ES-I3 (cell line): ENCODE data around the gene CRKL.
"Not testable (repeated sequence)": the region's sequence is repeated elsewhere in the genome, so short reads cannot be mapped to it uniquely, and the experiment has no call there.

ENCODE experiments used
- H3K36me3 ChIP-seq: 2 replicates; pipeline ENCODE4 v1.6.1; 2013; ENCODE audit warnings: mild to moderate bottlenecking, low read length, control low read depth, moderate library complexity; ENCODE audit not compliant: insufficient read depth
- H3K4me1 ChIP-seq: 2 replicates; pipeline ENCODE4 v1.6.1; 2013; ENCODE audit warnings: mild to moderate bottlenecking, control low read depth, low read length; ENCODE audit not compliant: insufficient read depth
- H3K9ac ChIP-seq: 2 replicates; pipeline ENCODE4 v1.6.1; 2013; ENCODE audit warnings: low read depth, mild to moderate bottlenecking, low read length, moderate library complexity
- H3K9me3 ChIP-seq: 2 replicates; pipeline ENCODE4 v1.6.1; 2013; ENCODE audit warnings: mild to moderate bottlenecking, low read length, moderate library complexity; ENCODE audit not compliant: control insufficient read depth, insufficient read depth

The CRKL gene

GRCh38 chr22:20935780-20936539 lies 18.8 kb downstream of the CRKL start:
- not testable (repeated sequence) for H3K4me1 ChIP-seq, H3K9ac ChIP-seq, H3K36me3 ChIP-seq, H3K9me3 ChIP-seq

DNA sequence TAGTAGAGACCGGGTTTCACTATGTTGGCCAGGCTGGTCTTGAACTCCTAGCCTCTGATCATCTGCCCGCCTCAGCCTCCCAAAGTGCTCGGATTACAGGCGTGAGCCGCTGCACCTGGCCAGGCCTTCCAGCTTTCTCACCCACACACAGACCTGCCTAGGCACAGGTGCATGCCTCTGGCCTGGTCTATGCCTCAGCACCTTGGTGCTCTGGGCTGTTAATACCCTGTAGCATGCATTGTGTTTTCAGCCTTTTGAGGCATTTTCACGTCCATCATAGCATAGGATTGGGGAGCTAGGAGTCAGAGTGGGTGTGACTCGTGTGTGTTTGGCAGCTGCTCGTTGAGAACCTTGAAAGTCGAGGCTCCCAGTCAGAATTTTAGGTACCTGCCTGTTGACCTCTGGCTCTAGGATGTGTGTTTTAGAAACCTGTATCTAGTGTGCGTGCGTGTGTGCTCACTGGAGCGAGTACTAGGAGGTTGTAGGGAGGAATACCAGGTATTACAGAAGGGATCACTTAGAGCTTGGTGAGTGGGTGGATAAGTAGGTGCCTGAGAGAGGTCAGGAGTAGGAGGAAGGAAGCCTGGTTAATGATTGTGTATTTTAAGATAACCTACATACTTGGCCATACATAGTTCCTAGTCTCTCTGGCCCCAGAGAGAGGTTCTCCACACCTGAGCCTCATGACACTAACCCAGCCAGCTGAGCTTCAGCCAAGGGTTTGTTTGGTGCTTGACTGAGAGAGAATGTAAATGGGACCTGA lies 20.0 kb downstream of the CRKL start:
- Histone ChIP-seq H3K9me3 (no peaks in the 10 kb centered on the region), H3K9ac (no peak overlapping the region), H3K36me3 (peaks cover 9% of the 10 kb centered on the region; the same call in 1 of the 2 replicates), H3K4me1 (no peaks in the 10 kb centered on the region)

GRCh38 chr22:20937794-20938671 lies 20.8 kb downstream of the CRKL start:
- Histone ChIP-seq H3K9ac (no peak overlapping the region), H3K36me3 (peaks cover 9% of the 10 kb centered on the region; the same call in 1 of the 2 replicates), H3K9me3 (no peaks in the 10 kb centered on the region), H3K4me1 (no peaks in the 10 kb centered on the region)

DNA sequence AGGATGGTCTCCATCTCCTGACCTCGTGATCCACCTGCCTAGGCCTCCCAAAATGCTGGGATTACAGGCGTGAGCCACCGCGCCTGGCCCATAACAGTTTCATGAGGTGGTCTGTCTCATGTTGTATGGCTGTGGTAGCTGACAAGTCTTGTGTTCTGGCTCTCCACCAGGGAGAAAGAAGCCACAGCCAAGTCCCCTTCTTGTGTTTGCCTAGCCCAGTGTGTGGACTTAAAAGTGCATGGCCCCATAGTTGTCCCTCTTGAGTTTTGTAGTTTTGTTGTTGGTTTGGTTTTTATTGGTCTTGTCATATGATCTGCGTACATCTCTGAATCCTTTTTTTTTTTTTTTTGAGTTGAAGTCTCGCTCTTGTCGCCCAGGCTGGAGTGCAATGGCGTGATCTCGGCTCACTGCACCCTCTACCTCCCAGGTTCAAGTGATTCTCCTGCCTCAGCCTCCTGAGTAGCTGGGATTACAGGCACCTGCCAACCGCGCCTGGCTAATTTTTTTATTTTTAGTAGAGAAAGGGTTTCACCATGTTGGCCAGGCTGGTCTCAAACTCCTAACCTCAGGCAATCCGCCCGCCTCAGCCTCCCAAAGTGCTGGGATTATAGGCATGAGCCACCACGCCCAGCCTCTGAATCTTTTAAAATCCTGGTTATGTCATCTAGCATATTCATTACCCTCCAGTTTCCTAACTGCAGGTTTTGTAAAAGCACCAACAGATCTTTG lies 22.4 kb downstream of the CRKL start:
- H3K36me3 ChIP-seq, H3K9me3 ChIP-seq, H3K4me1 ChIP-seq, H3K9ac ChIP-seq: not testable (repeated sequence)

- H3K9me3 ChIP-seq = no peaks in the 10 kb centered on the region
- no peaks in the 10 kb centered on the region for H3K4me1 ChIP-seq
- H3K36me3 ChIP-seq = no peaks in the 10 kb centered on the region
- no peak overlapping the region for H3K9ac ChIP-seq
Measured at GRCh38 chr22:20940186-20940651, 23.0 kb downstream of the CRKL start.

DNA sequence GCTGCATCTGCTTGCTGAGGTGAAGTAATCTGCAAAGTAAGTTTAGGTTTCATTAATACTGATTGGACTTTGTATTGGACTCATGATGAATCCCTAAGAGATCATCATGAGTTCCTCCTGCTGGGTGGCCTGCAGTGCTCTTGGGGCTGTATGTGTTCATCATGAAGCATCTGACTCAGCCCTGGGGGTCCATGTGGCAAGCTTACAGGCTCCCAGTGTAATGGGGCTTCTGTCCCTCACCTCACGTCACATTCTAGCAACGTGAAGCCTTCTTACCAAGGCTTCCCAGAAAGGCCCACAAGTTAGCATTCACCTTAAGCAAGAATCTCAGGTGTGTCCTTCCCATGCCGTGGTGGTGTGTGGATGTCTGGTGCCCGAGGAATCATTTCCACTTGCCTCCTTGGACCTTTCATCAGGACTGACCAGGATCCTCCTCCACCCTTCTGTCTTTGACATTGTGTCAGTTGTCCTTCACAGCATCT lies 23.7 kb downstream of the CRKL start:
- Histone ChIP-seq H3K4me1 (no peaks in the 10 kb centered on the region), H3K9ac (no peak overlapping the region), H3K36me3 (no peaks in the 10 kb centered on the region), H3K9me3 (no peaks in the 10 kb centered on the region)

DNA sequence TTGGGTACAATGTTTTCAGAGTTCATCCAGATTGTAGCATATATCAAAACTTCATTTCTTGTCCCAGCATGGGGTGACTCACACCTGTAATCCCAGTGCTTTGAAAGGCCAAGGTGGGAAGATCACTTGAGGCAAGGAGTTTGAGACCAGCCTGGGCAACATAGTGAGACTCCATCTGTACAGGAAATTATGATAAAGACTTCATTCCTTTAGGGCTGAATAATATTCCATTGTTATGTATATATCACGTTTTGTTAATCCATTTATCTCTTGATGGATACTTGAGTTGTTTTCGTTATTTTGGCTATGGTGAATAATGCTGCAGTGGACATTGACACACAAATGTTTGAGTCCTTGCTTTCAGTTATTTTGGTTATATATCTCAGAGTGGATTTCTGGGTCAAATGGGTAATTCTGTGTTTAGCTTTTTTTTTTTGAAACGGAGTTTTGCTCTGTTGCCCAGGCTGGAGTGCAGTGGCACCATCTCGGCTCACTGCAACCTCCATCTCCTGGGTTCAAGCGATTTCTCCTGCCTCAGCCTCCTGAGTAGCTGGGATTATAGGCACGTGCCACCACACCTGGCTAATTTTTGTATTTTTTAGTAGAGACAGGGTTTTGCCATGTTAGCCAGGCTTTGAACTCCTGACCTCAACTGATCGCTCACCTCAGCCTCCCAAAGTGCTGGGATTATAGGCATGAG lies 25.1 kb downstream of the CRKL start:
- H3K9me3 ChIP-seq, H3K36me3 ChIP-seq, H3K9ac ChIP-seq, H3K4me1 ChIP-seq: not testable (repeated sequence)

GRCh38 chr22:20943104-20943933 lies 26.1 kb downstream of the CRKL start:
- Histone ChIP-seq H3K36me3 (no peaks in the 10 kb centered on the region), H3K9ac (no peak overlapping the region), H3K4me1 (no peaks in the 10 kb centered on the region), H3K9me3 (no peaks in the 10 kb centered on the region)

GRCh38 chr22:20944042-20944441 lies 26.8 kb downstream of the CRKL start:
- Histone ChIP-seq H3K4me1 (no peaks in the 10 kb centered on the region), H3K36me3 (no peaks in the 10 kb centered on the region), H3K9ac (no peak overlapping the region), H3K9me3 (no peaks in the 10 kb centered on the region)

GRCh38 chr22:20945578-20945934 lies 28.3 kb downstream of the CRKL start:
- Histone ChIP-seq H3K9ac (no peak overlapping the region), H3K9me3 (no peaks in the 10 kb centered on the region), H3K4me1 (no peaks in the 10 kb centered on the region), H3K36me3 (peaks cover 9% of the 10 kb centered on the region; the same call in 1 of the 2 replicates)

DNA sequence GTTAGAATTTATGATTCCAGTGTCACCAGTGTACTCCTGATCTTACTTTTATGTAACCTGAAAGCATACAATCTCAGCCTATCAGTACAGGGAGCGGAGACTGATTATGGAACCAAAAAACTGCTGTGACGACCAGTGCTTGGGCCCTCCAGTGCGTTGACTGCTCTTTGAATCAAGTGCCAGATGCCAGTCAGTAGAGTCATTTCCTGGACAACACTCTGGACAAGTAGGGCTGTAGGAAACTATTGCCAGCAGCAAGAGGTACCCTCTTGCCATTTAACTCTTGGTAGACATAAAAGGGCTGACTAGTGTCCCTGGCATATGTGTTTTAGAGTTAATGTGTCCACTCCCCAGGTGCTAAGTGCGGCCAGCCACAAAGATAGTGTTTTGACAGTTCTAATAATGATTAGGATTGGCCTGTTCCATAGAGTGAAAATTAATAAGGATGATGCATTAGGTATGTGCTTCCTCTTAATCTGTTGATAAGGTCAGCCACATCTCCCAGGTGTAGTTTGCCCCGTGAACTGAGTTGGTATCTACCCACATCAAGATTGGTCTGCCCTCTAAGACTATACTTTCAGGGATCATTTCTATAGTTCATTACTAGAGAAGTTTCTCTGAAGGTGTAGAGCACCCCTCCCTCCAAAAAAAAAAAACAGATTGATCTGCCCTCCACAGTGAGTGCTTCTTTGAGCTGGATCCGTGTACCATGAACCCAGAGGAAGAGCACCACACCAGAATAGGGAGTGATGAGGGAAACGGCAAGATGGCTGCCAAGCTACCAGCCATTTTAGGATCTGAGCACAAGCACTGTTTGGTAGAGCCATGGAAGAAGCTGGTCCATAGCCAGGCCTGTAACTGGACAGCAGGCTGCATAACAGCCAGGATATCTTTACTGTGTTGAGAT lies 29.1 kb downstream of the CRKL start:
- H3K9ac ChIP-seq = no peak overlapping the region
- H3K36me3 ChIP-seq = peaks cover 17% of the 10 kb centered on the region
- H3K9me3 ChIP-seq = no peaks in the 10 kb centered on the region
- no peaks in the 10 kb centered on the region for H3K4me1 ChIP-seq

DNA sequence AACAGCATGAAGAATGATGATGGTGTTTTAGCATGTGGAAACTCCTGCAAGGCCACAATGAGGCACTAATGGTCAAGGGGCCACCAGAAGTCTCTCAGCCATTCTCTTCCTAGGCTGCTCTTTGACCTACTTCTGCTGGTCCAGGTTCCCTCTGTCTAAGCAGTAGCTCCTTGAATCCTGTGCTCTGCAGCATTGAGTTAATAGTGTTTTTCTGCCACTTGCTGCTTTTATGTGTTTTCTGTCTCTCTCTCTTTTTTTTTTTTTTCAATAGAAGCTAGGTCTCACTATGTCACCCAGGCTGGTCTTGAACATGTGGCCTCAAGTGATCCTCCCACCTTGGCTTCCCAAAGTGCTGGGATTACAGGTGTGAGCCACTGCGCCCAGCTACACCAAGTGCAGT lies 29.8 kb downstream of the CRKL start:
- no peak overlapping the region for H3K9ac ChIP-seq
- H3K36me3 ChIP-seq = peaks cover 20% of the 10 kb centered on the region
- no peaks in the 10 kb centered on the region for H3K9me3 ChIP-seq
- no peaks in the 10 kb centered on the region for H3K4me1 ChIP-seq
